Neural progenitor cell (in vitro differentiated cells): ENCODE measurements around the gene SIPA1. TPM values are rescaled to one million over a fixed set of nuclear protein-coding genes. Genes with fewer than 3 reads are reported as not detected.

Experiments used
- DNase-seq: peaks from one replicate; pipeline ENCODE4 v3.0.0-alpha.2; 2016; ENCODE audit warnings: low spot score
- H2AFZ ChIP-seq: fragments of 200-600 bp; sonication (generic); replicated peaks from 2 replicates; pipeline ENCODE4 v1.6.1; 2016; ENCODE audit warnings: antibody characterized with exemption
- H3F3A ChIP-seq: fragments of 200-600 bp; sonication (generic); 2 replicates; pipeline ENCODE4 v1.6.1; 2016; ENCODE audit warnings: antibody characterized with exemption, low read depth
- H3K27ac ChIP-seq: fragments of 200-600 bp; sonication (generic); 2 replicates; pipeline ENCODE4 v1.5.1; 2016; ENCODE audit warnings: mild to moderate bottlenecking
- H3K27me3 ChIP-seq: fragments of 200-600 bp; sonication (generic); 2 replicates; pipeline ENCODE4 v1.6.1; 2016; ENCODE audit warnings: mild to moderate bottlenecking, moderate library complexity
- H3K36me3 ChIP-seq: fragments of 200-600 bp; sonication (generic); 2 replicates; pipeline ENCODE4 v1.5.1; 2016
- H3K4me1 ChIP-seq: fragments of 200-600 bp; sonication (generic); 2 replicates; pipeline ENCODE4 v1.6.1; 2016; ENCODE audit warnings: mixed run types
- H3K4me2 ChIP-seq: fragments of 200-600 bp; sonication (generic); 2 replicates; pipeline ENCODE4 v1.6.1; 2016
- H3K4me3 ChIP-seq: fragments of 200-600 bp; sonication (generic); 2 replicates; pipeline ENCODE4 v1.5.1; 2016
- H3K79me2 ChIP-seq: fragments of 200-600 bp; sonication (generic); 2 replicates; pipeline ENCODE4 v1.6.1; 2016; ENCODE audit warnings: low read depth
- H3K9ac ChIP-seq: fragments of 200-600 bp; sonication (generic); 2 replicates; pipeline ENCODE4 v1.6.1; 2016
- H3K9me3 ChIP-seq: fragments of 200-600 bp; sonication (generic); 2 replicates; pipeline ENCODE4 v1.5.1; 2016; ENCODE audit warnings: low read depth
- H4K20me1 ChIP-seq: fragments of 200-600 bp; sonication (generic); 2 replicates; pipeline ENCODE4 v1.6.1; 2016; ENCODE audit warnings: low read depth
- H3K27ac Mint-ChIP-seq: 3 replicates; pipeline ENCODE4 v1.8.0; 2021; ENCODE audit warnings: mixed read lengths
- H3K27me3 Mint-ChIP-seq: 2 replicates; pipeline ENCODE4 v1.8.0; 2022; ENCODE audit warnings: low read depth, mild to moderate bottlenecking, inconsistent platforms, moderate library complexity, mixed read lengths; ENCODE audit not compliant: insufficient read depth
- H3K36me3 Mint-ChIP-seq: 3 replicates; pipeline ENCODE4 v1.8.0; 2021; ENCODE audit warnings: mixed read lengths
- H3K4me1 Mint-ChIP-seq: 3 replicates; pipeline ENCODE4 v1.8.0; 2021; ENCODE audit warnings: mixed read lengths
- H3K4me3 Mint-ChIP-seq: 3 replicates; pipeline ENCODE4 v1.8.0; 2021; ENCODE audit warnings: mild to moderate bottlenecking, moderate library complexity, mixed read lengths
- H3K9me3 Mint-ChIP-seq: 3 replicates; pipeline ENCODE4 v1.8.0; 2020; ENCODE audit warnings: mixed read lengths
- EZH2 ChIP-seq: fragments of 200-600 bp; sonication (generic); IDR thresholded peaks from 2 replicates; pipeline ENCODE4 v1.6.1; 2017; ENCODE audit warnings: antibody characterized with exemption, mild to moderate bottlenecking, moderate library complexity
- EZH2phosphoT487 ChIP-seq: fragments of 200-600 bp; sonication (generic); IDR thresholded peaks from 2 replicates; pipeline ENCODE4 v1.6.1; 2017; ENCODE audit warnings: antibody characterized with exemption
- total RNA-seq: library from RNA; depleted of rRNA; stranded (reverse); fragments of >200 nt; gene quantifications from 2 replicates; pipeline ENCODE4 v1.2.3, GENCODE V29; 2015; ENCODE audit warnings: low replicate concordance
- TF ChIP-seq, protein P1 (sequence below): fragments of 200-600 bp; sonication (generic); IDR thresholded peaks from 2 replicates; pipeline ENCODE4 v1.5.1; 2017; ENCODE audit warnings: antibody characterized with exemption, mild to moderate bottlenecking

The SIPA1 gene
- total RNA-seq, 1 donor from 2014 or later = 4.7 TPM

GRCh38 chr11:65596520-65596919, 41.4 kb upstream of the SIPA1 start:
- H3K27me3 Mint-ChIP-seq = peaks cover 25% of the 10 kb centered on the region
- Histone ChIP-seq H3K36me3 (no peaks in the 10 kb centered on the region), H3K27me3 (peaks cover 29% of the 10 kb centered on the region), H3K4me1 (peaks cover 8% of the 10 kb centered on the region), H4K20me1 (no peaks in the 10 kb centered on the region), H3F3A (peaks cover 22% of the 10 kb centered on the region), H3K79me2 (no peaks in the 10 kb centered on the region), H3K27ac (no peak overlapping the region), H3K9ac (no peak overlapping the region), H3K4me2 (no peak overlapping the region), H3K4me3 (no peak overlapping the region), H3K9me3 (no peaks in the 10 kb centered on the region), H2AFZ (no peak overlapping the region)
- no peak for TF ChIP-seq EZH2
- TF ChIP-seq, protein P1, sequence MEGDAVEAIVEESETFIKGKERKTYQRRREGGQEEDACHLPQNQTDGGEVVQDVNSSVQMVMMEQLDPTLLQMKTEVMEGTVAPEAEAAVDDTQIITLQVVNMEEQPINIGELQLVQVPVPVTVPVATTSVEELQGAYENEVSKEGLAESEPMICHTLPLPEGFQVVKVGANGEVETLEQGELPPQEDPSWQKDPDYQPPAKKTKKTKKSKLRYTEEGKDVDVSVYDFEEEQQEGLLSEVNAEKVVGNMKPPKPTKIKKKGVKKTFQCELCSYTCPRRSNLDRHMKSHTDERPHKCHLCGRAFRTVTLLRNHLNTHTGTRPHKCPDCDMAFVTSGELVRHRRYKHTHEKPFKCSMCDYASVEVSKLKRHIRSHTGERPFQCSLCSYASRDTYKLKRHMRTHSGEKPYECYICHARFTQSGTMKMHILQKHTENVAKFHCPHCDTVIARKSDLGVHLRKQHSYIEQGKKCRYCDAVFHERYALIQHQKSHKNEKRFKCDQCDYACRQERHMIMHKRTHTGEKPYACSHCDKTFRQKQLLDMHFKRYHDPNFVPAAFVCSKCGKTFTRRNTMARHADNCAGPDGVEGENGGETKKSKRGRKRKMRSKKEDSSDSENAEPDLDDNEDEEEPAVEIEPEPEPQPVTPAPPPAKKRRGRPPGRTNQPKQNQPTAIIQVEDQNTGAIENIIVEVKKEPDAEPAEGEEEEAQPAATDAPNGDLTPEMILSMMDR = no peak
- no peak for DNase-seq
- H3K9me3 Mint-ChIP-seq = no peaks in the 10 kb centered on the region
- H3K36me3 Mint-ChIP-seq = peaks cover 7% of the 10 kb centered on the region
- H3K4me3 Mint-ChIP-seq = no peak overlapping the region
- no peak overlapping the region for H3K27ac Mint-ChIP-seq
- H3K4me1 Mint-ChIP-seq = no peaks in the 10 kb centered on the region

DNA sequence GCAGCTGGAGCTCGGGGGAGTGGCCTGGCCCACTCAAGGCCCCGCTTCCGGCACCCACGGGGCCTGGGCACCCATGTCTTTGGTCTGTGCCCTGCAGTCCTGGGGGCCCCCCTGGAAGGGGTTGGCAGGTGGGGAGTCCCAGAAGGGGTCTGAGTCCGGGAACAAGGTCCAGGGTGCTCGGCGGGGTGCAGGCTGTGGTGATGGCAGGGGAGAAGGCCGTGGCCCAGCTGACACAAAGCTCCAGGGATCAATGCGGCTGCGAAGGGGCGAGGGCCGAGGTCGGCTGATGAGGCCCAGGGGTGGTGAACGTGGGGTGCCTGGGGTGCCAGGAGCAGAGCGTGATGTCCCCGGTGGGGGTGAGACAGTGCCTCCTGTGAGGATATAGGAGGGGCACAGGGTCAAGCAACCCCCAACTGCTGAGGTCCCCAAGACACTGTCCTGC, 39.6 kb upstream of the SIPA1 start:
- Mint-ChIP-seq H3K4me1 (no peaks in the 10 kb centered on the region), H3K9me3 (no peaks in the 10 kb centered on the region), H3K27me3 (peaks cover 15% of the 10 kb centered on the region), H3K4me3 (no peak overlapping the region), H3K36me3 (peaks cover 8% of the 10 kb centered on the region), H3K27ac (no peak overlapping the region)
- H3K9ac ChIP-seq = no peak overlapping the region
- no peaks in the 10 kb centered on the region for H3K36me3 ChIP-seq
- H3K4me3 ChIP-seq = no peak overlapping the region
- no peaks in the 10 kb centered on the region for H3K79me2 ChIP-seq
- peaks cover 11% of the 10 kb centered on the region for H3K27me3 ChIP-seq
- H4K20me1 ChIP-seq = no peaks in the 10 kb centered on the region
- peaks cover 4% of the 10 kb centered on the region for H3F3A ChIP-seq
- H2AFZ ChIP-seq = no peak overlapping the region
- no peak for TF ChIP-seq EZH2
- TF ChIP-seq, protein P1 = no peak
- no peak for TF ChIP-seq EZH2phosphoT487
- H3K27ac ChIP-seq = no peak overlapping the region
- no peaks in the 10 kb centered on the region for H3K9me3 ChIP-seq
- no peaks in the 10 kb centered on the region for H3K4me1 ChIP-seq
- no peak overlapping the region for H3K4me2 ChIP-seq
- no peak for DNase-seq

GRCh38 chr11:65599216-65599954, 38.5 kb upstream of the SIPA1 start:
- no peak for DNase-seq
- Mint-ChIP-seq H3K9me3 (no peaks in the 10 kb centered on the region), H3K36me3 (peaks cover 11% of the 10 kb centered on the region), H3K4me1 (no peaks in the 10 kb centered on the region), H3K27me3 (peaks cover 3% of the 10 kb centered on the region), H3K27ac (no peak overlapping the region), H3K4me3 (no peak overlapping the region)
- Histone ChIP-seq H3K27ac (no peak overlapping the region), H3K9ac (no peak overlapping the region), H3K27me3 (peaks cover under 1% of the 10 kb centered on the region), H3K9me3 (no peaks in the 10 kb centered on the region), H3F3A (no peaks in the 10 kb centered on the region), H3K4me2 (no peak overlapping the region), H3K4me3 (no peak overlapping the region), H3K36me3 (no peaks in the 10 kb centered on the region), H4K20me1 (no peaks in the 10 kb centered on the region), H3K79me2 (no peaks in the 10 kb centered on the region), H2AFZ (no peak overlapping the region), H3K4me1 (no peaks in the 10 kb centered on the region)
- no peak for TF ChIP-seq EZH2
- TF ChIP-seq EZH2phosphoT487 = no peak
- TF ChIP-seq, protein P1 = no peak
